Common myeloid progenitor, CD34-positive (primary cell): ENCODE measurements around the gene POLR1A.

Experiments
- CTCF ChIA-PET: fragments of 350-600 bp; sonication (Branson Sonifier 250); formaldehyde crosslinking; loops from one replicate; lab custom pipeline; 2021; ENCODE audit warnings: antibody characterized with exemption; lab: Charles Lee
- POLR2A ChIA-PET: fragments of 350-600 bp; sonication (Branson Sonifier 250); formaldehyde crosslinking; loops from one replicate; lab custom pipeline; 2021; ENCODE audit warnings: antibody characterized with exemption; lab: Charles Lee
- DNase-seq, 3 donors: peaks; one replicate each; pipeline versions ENCODE4 v3.0.0 to v3.0.0-alpha.2; 2013
- H3K27ac ChIP-seq, 2 experiments: 1 replicate in 1 of 2; 2 replicates in 1 of 2; pipeline ENCODE4 v1.7.0; 2013; ENCODE audit warnings: inconsistent platforms in 2 of 2, low read length in 2 of 2, mild to moderate bottlenecking in 2 of 2, low read depth in 1 of 2, moderate library complexity in 1 of 2; ENCODE audit not compliant: severe bottlenecking in 2 of 2, insufficient read depth in 1 of 2, poor library complexity in 1 of 2
- H3K27me3 ChIP-seq, 5 experiments: replicated peaks in 2 of 5; 1 replicate in 3 of 5; 2 replicates in 2 of 5; pipeline versions ENCODE4 v1.6.1 to v1.7.0; 2013; ENCODE audit warnings: low read length in 4 of 5, mild to moderate bottlenecking in 2 of 5, moderate library complexity in 2 of 5, inconsistent platforms in 1 of 5; ENCODE audit not compliant: insufficient read depth in 5 of 5, control insufficient read depth in 4 of 5
- H3K36me3 ChIP-seq, 4 experiments: 1 replicate in 2 of 4; 2 replicates in 2 of 4; pipeline versions ENCODE4 v1.6.1 to v1.7.0; 2013; ENCODE audit warnings: low read length in 3 of 4, control low read depth in 1 of 4, mild to moderate bottlenecking in 1 of 4; ENCODE audit not compliant: control insufficient read depth in 4 of 4, insufficient read depth in 4 of 4
- H3K4me1 ChIP-seq, 4 experiments: 1 replicate in 3 of 4; 2 replicates in 1 of 4; pipeline versions ENCODE4 v1.6.1 to v1.7.1; 2013; ENCODE audit warnings: low read length in 3 of 4, mild to moderate bottlenecking in 3 of 4, control low read depth in 1 of 4, inconsistent platforms in 1 of 4, moderate library complexity in 1 of 4; ENCODE audit not compliant: control insufficient read depth in 4 of 4, insufficient read depth in 4 of 4; ENCODE audit errors: control extremely low read depth in 1 of 4
- H3K4me3 ChIP-seq, 7 experiments: 1 replicate in 4 of 7; 2 replicates in 3 of 7; pipeline versions ENCODE4 v1.5.1 to v1.7.0; 2013; ENCODE audit warnings: mild to moderate bottlenecking in 7 of 7, low read length in 6 of 7, moderate library complexity in 6 of 7, inconsistent platforms in 2 of 7, low read depth in 2 of 7, control low read depth in 1 of 7; ENCODE audit not compliant: insufficient read depth in 4 of 7, control insufficient read depth in 1 of 7; ENCODE audit errors: extremely low read depth in 1 of 7
- H3K9me3 ChIP-seq, 5 experiments: 1 replicate in 4 of 5; 2 replicates in 1 of 5; pipeline versions ENCODE4 v1.6.1 to v1.7.1; 2013; ENCODE audit warnings: low read length in 4 of 5, mild to moderate bottlenecking in 2 of 5, inconsistent platforms in 1 of 5, low read depth in 1 of 5, moderate library complexity in 1 of 5; ENCODE audit not compliant: control insufficient read depth in 4 of 5, insufficient read depth in 2 of 5; ENCODE audit errors: control extremely low read depth in 1 of 5
- WGBS: methylation state at CpG from one replicate; pipeline ENCODE4 v1.1.5; 2013; ENCODE audit not compliant: insufficient coverage; 5-methylcytosine and 5-hydroxymethylcytosine counted together

POLR1A gene

DNA sequence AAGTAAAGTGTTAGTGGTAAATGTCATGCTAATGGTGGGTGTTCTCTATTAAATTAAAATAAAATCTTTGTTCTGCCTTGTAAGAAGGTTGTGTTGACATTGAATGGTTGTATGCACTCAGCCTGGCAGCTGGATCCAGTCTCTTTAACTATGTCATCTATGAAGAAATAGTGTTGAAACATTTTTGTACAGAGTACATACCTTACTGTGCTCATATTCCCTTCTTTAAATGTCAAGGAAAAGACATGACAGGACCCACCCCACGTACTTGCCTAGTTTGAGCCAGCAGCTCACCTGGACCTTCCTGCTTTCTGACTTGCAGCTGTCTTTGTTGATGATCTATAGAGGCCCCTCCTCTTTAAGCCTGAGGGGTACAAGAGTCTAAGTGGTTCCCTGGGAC is 131.3 kb downstream of the POLR1A start:
- 88% methylated on average over 1 of the region's 1 CpG for WGBS
- no peak for DNase-seq
- ChIA-PET POLR2A (no interaction called here), CTCF (interaction anchor here (0.8 to 1.4 kb wide), 3 partner anchors 9 to 61 kb away, joined by 3 to 5 read pairs (median 4); no protein-coding TSS in a partner anchor)
- Histone ChIP-seq H3K27ac (no peak overlapping the region), H3K27me3 (no peaks in the 10 kb centered on the region), H3K4me1 (no peaks in the 10 kb centered on the region), H3K9me3 (peaks cover 0 to 7% (median 3%) of the 10 kb centered on the region in 5 experiments), H3K4me3 (no peak overlapping the region), H3K36me3 (no peaks in the 10 kb centered on the region)

- H3K9me3 ChIP-seq, result peaks cover 0 to 7% (median 3%) of the 10 kb centered on the region in 5 experiments
- H3K36me3 ChIP-seq, result no peaks in the 10 kb centered on the region
- H3K4me1 ChIP-seq, result no peaks in the 10 kb centered on the region
- ChIA-PET POLR2A (interaction anchor here (0.7 kb wide), 1 partner anchor 588 kb away, joined by 4 read pairs; no protein-coding TSS in a partner anchor), CTCF (interaction anchor here (0.8 kb wide), 1 partner anchor 21 kb away, joined by 4 read pairs; no protein-coding TSS in a partner anchor)
- peak overlapping the region in 1 of 7 experiments; percentile 24 for H3K4me3 ChIP-seq
- DNase-seq, result no peak
- WGBS, result 100% methylated on average over 1 of the region's 1 CpG
- H3K27ac ChIP-seq, result no peak overlapping the region
- H3K27me3 ChIP-seq, result no peaks in the 10 kb centered on the region
These were observed 133.3 kb downstream of the POLR1A start for GRCh38 chr2:85972355-85972754.

- Histone ChIP-seq H3K27me3 (no peaks in the 10 kb centered on the region), H3K27ac (no peak overlapping the region), H3K36me3 (no peaks in the 10 kb centered on the region), H3K4me1 (no peaks in the 10 kb centered on the region), H3K9me3 (peaks cover 0 to 7% (median 3%) of the 10 kb centered on the region in 5 experiments), H3K4me3 (no peak overlapping the region)
- CTCF ChIA-PET, result no interaction called here
- DNase-seq, result no peak
- POLR2A ChIA-PET, result no interaction called here
These were observed 134.3 kb downstream of the POLR1A start for GRCh38 chr2:85971366-85971765.
